ENCODE measurements around the gene MROH2A. TPM values are rescaled to one million over a fixed set of nuclear protein-coding genes. Genes with fewer than 3 reads are reported as not detected.

Gene MROH2A
- total RNA-seq, 1 donor from 2014 or later, result not detected

DNA sequence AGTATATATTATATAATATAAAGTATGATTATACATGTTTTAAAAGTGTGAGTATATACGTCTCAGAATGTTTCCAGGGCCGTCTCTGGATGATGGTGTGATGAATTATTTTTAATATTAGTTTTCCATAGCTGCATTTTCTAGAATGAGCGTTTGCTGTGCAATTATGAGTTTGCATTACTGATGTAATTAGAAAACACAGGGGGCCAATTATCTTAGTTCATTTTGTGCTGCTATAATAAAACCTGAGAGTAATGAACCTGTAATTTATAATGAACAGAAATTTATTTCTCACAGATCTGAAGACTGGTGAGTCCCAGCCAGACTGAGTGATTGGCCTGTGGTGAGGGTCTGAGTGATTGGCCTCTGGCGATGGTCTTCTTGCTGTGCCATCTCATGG is 80.2 kb downstream of the MROH2A start:
- Histone ChIP-seq H3K27me3 (no peaks in the 10 kb centered on the region), H3K36me3 (no peaks in the 10 kb centered on the region), H3K4me3 (no peak overlapping the region), H3K27ac (no peak overlapping the region), H3K4me1 (peaks cover 14% of the 10 kb centered on the region), H3K9me3 (no peaks in the 10 kb centered on the region)
- DNase-seq (ENCODE audit: extremely low spot score in 2 of 2), result no peak
- TF ChIP-seq POLR2A (IDR thresholded peaks at IDR 0.05) (no peak), POLR2AphosphoS5 (IDR thresholded peaks at IDR 0.05; ENCODE audit: insufficient read depth in 1 of 2, low read depth in 1 of 2) (no peak), CTCF (IDR thresholded peaks at IDR 0.05) (no peak)
- intact Hi-C loops (cut with DNase I), result no loop called here

DNA sequence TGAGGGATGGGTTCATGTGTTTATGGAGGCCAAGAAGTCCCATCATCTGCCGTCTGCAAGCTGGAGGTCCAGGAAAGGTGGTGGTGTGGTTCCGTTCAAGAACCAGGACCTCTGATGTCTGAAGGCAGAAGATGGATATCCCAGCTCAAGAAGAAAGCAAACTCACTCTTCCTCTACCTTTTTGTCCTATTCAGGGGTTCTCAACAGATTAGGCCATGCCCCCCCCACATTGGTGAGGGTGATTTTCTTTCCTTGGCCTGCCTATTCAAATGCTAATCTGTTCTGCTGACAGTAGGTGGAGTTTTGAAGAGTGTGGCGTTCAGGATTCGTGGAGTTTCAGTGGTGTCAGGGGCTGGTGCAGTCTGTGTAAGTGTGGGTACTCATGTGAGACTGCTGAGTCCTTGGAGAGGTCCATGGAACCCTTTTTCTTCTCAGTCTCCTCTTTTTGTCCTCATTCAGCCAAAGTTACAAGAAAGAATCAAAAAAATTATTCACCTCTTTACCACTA is 84.2 kb downstream of the MROH2A start:
- H3K4me3 ChIP-seq, result no peak overlapping the region
- no peak overlapping the region for H3K27ac ChIP-seq
- TF ChIP-seq POLR2AphosphoS5 (IDR thresholded peaks at IDR 0.05; ENCODE audit: insufficient read depth in 1 of 2, low read depth in 1 of 2) (no peak), POLR2A (IDR thresholded peaks at IDR 0.05) (no peak), CTCF (IDR thresholded peaks at IDR 0.05) (no peak)
- intact Hi-C loops (cut with DNase I), result no loop called here
- no peaks in the 10 kb centered on the region for H3K9me3 ChIP-seq
- H3K27me3 ChIP-seq, result no peaks in the 10 kb centered on the region
- H3K36me3 ChIP-seq, result no peaks in the 10 kb centered on the region
- H3K4me1 ChIP-seq, result no peaks in the 10 kb centered on the region
- no peak for DNase-seq (ENCODE audit: extremely low spot score in 2 of 2)

GRCh38 chr2:233865838-233866237 is 87.7 kb downstream of the MROH2A start:
- Histone ChIP-seq H3K9me3 (no peaks in the 10 kb centered on the region), H3K36me3 (no peaks in the 10 kb centered on the region), H3K27me3 (no peaks in the 10 kb centered on the region), H3K4me3 (no peak overlapping the region), H3K27ac (no peak overlapping the region), H3K4me1 (no peaks in the 10 kb centered on the region)
- no peak for DNase-seq (ENCODE audit: extremely low spot score in 2 of 2)
- intact Hi-C loops (cut with DNase I), result no loop called here
- TF ChIP-seq CTCF (IDR thresholded peaks at IDR 0.05) (no peak), POLR2A (IDR thresholded peaks at IDR 0.05) (no peak), POLR2AphosphoS5 (IDR thresholded peaks at IDR 0.05; ENCODE audit: insufficient read depth in 1 of 2, low read depth in 1 of 2) (no peak)

GRCh38 chr2:233866479-233866878 is 88.3 kb downstream of the MROH2A start:
- Histone ChIP-seq H3K9me3 (no peaks in the 10 kb centered on the region), H3K27me3 (no peaks in the 10 kb centered on the region), H3K36me3 (no peaks in the 10 kb centered on the region), H3K4me3 (no peak overlapping the region), H3K4me1 (no peaks in the 10 kb centered on the region), H3K27ac (no peak overlapping the region)
- intact Hi-C loops (cut with DNase I), result no loop called here
- no peak for DNase-seq (ENCODE audit: extremely low spot score in 2 of 2)
- no peak for TF ChIP-seq CTCF (IDR thresholded peaks at IDR 0.05)
- TF ChIP-seq POLR2A (IDR thresholded peaks at IDR 0.05), result no peak
- no peak for TF ChIP-seq POLR2AphosphoS5 (IDR thresholded peaks at IDR 0.05; ENCODE audit: insufficient read depth in 1 of 2, low read depth in 1 of 2)

DNA sequence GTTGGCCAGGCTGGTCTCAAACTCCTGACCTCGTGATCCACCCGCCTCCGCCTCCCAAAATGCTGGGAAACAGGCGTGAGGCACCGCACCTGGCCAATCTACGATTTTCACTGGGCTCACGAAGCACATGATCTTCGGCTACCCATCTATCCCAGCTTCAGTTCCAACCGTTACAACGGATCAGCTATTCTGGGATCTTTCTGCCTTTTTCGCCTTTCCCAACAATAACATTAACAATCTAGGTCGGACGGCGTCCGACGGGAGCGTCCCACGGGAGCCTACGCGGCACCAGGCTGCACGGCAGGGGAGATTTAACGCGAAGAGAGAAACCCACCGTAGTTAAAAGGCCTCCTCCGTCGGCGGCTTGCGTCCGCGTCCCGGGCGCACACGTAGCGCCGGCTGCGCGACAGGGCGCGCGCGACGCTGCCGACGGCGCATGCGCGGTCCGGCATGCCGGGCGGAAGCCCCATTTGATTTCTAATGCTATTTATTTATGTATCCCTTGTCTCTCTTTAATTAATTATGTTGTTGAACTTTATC is 89.9 kb downstream of the MROH2A start, which contains the start of gene MSL3B:
Gene MSL3B (minus strand): TSS at position 394 of the 540 bp plus-strand sequence.
- no peak for DNase-seq (ENCODE audit: extremely low spot score in 2 of 2)
- peak within 1 kb of the TSS; percentile 45 to 47 for H3K4me3 ChIP-seq
- H3K27ac ChIP-seq, result no peak within 1 kb of the TSS
- intact Hi-C loops (cut with DNase I), result no loop called here
- TF ChIP-seq POLR2AphosphoS5 (IDR thresholded peaks at IDR 0.05; ENCODE audit: insufficient read depth in 1 of 2, low read depth in 1 of 2), result no peak
- no peak for TF ChIP-seq POLR2A (IDR thresholded peaks at IDR 0.05)
- TF ChIP-seq CTCF (IDR thresholded peaks at IDR 0.05), result no peak
- no peaks in the 10 kb centered on the region for H3K27me3 ChIP-seq
- no peaks in the 10 kb centered on the region for H3K4me1 ChIP-seq
- H3K36me3 ChIP-seq, result no peaks in the 10 kb centered on the region
- no peaks in the 10 kb centered on the region for H3K9me3 ChIP-seq
